ENCODE data around the gene SHLD3.
"Not testable (repeated sequence)": the region's sequence is repeated elsewhere in the genome, so short reads cannot be mapped to it uniquely, and the experiment has no call there.

Gene SHLD3

DNA sequence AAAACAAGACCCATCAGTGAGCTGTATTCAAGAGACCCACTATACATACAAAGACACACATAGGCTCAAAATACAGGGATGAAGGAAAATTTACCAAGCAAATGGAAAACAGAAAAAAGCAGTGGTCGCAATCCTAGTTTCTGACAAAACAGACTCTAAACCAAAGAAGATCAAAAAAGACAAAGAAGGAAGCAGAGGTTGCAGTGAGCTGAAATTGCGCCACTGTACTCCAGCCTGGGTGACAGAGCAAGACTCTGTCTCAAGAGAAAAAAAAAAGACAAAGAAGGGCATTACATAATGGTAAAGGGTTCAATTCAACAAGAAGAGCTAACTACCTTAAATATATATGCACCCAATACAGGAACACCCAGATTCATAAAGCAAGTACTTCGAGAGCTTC is 51.2 kb downstream of the SHLD3 start:
- not testable (repeated sequence) for DNase-seq (ENCODE audit: low read depth in 2 of 2)
